Measurements from ENCODE around the gene RORC. TPM values are rescaled to one million over a fixed set of nuclear protein-coding genes. Genes with fewer than 3 reads are reported as not detected.
"Not testable (repeated sequence)": the region's sequence is repeated elsewhere in the genome, so short reads cannot be mapped to it uniquely, and the experiment has no call there.

RORC gene
- 10 to 100 TPM in 2 of 10 donors, 1 to 10 TPM in 8; 1.1 to 12.3 (median 7.4) TPM for polyA plus RNA-seq (ENCODE audit: insufficient read length in 10 of 10)
- long read RNA-seq, donor 1, full-length matches to known transcripts, result 2 of 2 reads
- long read RNA-seq, donor 1, partial matches to known transcripts, result 0 of 2 reads
- long read RNA-seq, donor 1, other reads (novel, unspliced or antisense), result 0 of 2 reads
- long read RNA-seq, donor 2, partial matches to known transcripts, result 0 of 2 reads
- long read RNA-seq, donor 2, other reads (novel, unspliced or antisense), result 0 of 2 reads
- long read RNA-seq, donor 3, result 0 reads
- long read RNA-seq, donor 4, result 0 reads
- long read RNA-seq, donor 5, partial matches to known transcripts, result 0 of 1 reads
- long read RNA-seq, donor 5, other reads (novel, unspliced or antisense), result 0 of 1 reads
- long read RNA-seq, donor 6, partial matches to known transcripts, result 0 of 1 reads
- long read RNA-seq, donor 6, other reads (novel, unspliced or antisense), result 0 of 1 reads
- long read RNA-seq, donor 7, partial matches to known transcripts, result 0 of 1 reads
- long read RNA-seq, donor 7, other reads (novel, unspliced or antisense), result 0 of 1 reads
- long read RNA-seq, donor 8, result 0 reads
- long read RNA-seq, donor 9, result 0 reads

DNA sequence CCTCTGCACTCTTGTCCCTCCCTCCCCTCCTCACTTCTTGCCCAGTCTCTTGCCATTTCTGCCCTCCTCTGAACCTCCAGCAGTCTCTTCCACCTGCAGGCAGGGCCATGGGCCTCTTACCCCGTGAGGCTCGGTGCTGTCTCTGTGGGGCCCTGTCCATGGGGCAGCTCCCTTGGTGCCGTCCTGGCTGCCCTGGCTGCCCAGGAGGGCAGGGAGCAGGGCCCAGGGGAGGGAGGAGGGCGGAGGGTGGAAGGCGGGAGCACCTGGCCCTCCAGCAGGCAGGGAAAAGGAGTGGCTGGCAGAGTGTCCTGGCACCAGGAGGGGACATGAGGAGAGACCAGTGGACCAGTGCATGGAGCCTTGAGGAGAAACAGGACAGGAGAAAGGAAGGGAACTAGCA, at the start of gene RORC:
RORC (minus strand) TSS at position 198 of the 400 bp plus-strand sequence; CDS start at position 160, 38 bp downstream.
- no peak for DNase-seq

DNA sequence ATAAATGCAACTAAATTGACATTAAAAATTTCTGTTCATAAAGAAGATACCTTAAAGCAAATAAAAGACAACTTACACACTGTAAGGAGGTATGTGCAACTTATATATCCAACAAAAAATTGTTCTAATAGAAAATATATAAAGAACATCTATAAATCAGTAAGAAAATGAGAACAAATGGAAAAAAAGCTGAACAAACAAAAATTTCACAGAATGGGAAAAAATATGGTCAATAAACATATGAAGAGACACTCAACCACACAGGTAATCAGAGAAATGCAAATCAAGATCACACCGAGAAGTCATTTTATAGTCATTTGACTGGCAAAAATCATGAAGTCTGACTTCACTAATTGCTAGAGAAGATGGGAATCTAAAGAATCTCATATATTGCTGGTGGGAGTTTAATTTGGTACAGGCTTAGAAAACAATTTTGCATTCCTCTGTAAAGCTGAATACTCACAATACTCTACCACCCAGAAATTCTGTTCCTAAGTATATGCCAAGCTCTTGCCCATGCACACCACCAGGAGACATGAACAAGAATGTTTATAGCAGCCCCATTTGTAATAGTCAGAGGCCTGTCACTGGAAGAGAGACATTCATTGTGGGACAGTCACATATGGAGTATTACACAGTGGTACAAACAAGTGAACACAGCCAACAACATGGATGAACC, 44.0 kb upstream of the RORC start:
- no peak for DNase-seq

DNA sequence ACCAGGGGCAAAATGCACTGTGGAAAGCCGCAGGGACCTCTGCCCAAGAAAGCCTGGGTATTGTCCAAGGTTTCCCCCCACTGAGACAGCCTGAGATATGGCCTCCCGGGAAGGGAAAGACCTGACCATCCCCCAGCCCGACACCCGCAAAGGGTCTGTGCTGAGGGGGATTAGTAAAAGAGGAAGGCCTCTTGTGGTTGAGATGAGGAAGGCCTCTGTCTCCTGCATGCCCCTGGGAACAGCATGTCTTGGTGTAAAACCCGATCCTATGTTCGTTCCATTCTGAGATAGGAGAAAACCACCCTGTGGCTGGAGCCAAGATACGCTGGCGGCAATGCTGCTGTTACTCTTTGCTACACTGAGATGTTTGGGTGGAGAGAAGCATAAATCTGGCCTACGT, 41.2 kb upstream of the RORC start:
- DNase-seq, result not testable (repeated sequence)

DNA sequence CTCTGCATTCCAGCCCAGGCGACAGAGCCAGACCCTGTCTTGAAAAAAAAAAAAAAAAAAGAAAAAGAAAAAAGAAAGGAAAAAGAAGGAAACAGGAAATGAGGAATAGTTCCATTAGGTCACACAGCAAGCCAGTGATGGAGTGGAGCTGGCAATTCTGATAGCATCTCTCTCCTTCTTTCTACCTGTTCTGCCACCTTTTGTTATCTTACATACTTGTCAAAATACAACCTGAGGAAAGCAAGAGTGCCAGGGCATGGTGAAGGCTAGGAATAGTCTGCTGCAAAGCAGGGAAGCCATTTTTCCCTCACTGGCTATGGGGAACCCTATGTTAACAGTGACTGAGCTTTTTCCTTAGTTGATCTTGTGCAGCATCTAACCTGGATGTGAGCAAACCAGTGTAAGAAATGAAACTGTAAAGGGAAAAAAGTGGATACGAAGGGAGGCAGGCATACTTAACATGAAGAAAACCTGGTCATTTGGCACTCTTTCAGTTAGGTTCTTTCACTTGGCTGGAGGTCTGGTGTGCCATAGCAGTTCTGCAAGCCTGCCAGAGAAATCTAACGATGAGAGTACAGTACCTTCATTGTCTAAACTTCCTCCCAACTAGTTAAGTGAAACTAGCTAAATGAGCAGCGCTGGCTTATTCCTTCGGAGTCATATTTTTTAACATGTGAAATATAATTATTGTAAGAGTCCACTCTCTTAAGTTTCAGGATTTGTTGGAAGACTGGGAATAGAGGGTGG, 39.9 kb upstream of the RORC start:
- DNase-seq, result no peak

DNA sequence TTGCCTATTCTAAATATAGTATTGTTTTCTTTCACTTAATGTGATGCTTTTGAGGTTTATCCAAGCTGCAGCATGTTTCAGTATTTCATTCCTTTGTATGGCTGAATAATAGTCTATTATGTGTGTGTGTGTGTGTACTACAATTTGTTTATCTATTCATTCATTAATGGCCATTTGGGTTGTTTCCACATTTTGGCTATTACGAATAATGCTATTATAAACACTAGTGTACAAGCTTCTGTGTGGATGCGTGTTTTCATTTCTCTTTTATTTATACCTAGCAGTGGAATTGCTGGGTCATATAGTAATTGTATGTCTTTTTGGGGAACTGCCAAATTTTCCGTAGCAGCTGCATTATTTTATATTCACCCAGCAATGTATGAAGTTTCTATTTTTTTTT, 36.9 kb upstream of the RORC start:
- DNase-seq, result no peak

DNA sequence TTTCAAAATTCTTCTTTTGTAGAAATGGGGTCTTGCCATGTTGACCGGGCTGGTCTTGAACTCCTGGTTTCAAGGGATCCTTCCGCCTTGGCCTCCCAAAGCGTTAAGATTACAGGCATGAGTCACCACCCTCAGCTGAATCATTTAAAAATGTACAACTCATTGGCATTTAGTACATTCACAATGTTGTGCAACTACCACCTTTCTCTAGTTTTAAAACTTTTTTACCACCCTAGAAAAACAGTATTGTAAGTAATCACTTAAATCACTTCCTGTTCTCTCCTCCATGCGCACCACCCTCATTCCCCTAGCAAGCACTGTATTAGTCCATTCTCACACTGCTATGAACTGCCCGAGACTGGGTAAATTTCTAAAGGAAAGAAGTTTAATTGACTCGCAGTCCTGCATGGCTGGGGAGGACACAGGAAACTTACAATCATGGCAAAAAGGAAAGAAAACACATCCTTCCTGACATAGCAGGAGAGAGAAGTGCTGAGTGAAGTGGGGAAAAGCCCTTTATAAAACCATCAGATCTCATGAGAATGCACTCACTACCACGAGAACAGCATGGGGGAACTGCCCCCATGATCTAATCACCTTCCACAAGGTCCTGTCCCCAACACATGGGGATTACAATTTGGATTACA, 36.3 kb upstream of the RORC start:
- DNase-seq, result no peak

DNA sequence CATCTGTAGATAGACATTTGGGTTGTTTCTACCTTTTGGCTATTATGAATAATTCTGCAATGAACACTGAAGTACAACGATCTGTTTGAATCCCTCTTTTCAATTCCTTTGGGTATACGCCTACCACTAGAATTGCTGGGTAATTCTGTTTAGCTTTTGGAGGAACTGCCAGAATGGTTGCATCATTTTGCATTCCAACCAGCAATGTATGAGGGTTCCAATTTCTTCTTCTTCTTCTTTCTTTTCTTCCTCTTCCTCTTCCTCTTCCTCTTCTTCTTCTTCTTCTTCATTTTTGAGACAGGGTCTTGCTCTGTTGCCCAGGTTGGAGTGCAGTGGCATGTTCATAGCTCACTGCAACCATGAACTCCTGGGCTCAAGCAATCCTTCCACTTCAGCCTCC, 35.7 kb upstream of the RORC start:
- DNase-seq, result no peak

DNA sequence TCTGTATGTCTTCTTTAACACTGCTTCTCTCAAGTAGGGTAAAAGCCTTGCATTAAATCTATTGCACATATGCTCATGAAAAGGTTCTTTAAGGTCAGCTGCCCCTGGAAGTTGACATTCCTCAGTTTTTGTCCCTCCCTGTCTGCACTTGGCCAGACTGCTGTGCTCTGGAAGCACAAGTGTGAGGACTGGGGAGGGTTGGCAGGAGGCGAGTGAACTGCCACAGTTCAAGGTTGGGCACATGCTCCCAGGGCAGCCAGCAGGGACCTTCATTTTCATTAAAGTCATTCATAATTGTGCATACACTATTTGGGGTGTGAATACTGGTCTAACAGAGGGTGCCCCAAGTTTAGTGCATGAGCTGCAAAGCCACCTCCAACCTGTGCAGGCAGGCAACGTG, 32.8 kb upstream of the RORC start:
- no peak for DNase-seq

DNA sequence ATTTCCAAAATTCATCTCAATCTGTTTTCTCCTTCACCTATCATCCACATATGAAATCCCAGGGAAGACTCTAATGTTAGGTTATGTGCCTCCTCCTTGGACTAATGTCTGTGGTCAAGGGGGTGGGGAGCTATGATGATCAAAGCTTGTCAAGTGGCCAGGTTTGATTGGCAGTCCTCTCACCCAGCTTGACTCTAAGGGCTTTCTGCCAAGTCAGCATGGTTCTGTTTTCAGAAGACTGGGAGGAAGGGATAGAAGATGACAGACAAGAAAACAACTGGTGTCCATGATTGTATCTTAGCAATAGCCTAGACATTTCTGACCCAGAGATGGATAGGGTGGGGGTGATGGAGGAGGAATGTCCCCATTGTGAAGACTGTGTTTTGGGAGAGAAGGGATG, 31.0 kb upstream of the RORC start:
- DNase-seq, result no peak

DNA sequence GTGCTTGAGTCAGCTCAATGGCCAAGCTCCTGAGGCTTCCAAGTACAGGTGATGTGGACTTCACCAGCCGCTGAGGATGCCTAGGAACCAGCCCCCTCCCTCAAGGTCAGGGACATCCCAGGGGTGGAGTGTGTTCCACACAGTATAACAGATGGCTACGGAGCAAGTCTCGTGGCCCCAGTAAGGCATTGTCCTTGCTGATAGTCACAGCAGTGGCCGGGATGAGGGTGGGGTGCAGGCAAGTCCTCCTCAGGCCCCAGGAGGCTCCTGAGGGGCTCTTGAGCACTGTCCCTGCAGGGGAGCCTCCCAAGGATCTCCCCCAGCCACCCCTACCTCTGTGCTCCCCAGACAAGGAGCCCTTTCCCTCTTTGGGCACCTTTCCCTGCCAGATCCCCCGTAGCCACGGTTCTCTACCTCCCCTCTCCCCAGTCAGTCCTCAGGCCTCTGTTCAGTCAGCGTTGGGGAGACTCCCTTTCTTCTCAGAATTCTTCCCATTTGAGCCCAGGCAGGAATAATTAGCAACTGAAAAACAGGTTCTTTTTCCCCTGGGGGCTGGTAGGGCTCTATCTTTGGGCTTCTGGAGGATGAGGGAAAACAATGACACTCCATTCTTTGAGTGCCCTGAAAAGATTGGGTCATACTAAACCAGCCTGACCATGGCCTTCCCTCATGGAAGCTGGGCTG, 29.0 kb upstream of the RORC start:
- DNase-seq, result no peak

DNA sequence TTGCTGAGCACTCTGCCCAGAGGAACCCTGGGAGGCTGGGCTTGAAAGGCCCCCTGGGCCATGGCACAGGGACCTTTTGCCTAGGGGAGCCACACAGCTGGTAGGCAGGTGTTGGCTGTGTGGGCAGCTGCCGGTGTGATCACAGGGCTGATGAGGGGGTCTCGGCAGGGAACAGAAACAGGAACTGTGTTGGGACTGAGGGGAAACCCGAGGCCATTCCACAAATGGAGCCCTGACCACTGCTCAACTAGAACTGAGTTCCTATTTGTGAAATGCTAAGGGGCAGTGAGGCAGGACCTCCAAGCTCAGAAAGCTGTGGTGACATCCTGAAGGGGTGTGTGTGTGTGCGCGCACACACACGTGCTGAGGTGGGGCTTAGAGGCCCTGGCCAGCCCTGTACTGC, 28.3 kb upstream of the RORC start:
- DNase-seq, result no peak

DNA sequence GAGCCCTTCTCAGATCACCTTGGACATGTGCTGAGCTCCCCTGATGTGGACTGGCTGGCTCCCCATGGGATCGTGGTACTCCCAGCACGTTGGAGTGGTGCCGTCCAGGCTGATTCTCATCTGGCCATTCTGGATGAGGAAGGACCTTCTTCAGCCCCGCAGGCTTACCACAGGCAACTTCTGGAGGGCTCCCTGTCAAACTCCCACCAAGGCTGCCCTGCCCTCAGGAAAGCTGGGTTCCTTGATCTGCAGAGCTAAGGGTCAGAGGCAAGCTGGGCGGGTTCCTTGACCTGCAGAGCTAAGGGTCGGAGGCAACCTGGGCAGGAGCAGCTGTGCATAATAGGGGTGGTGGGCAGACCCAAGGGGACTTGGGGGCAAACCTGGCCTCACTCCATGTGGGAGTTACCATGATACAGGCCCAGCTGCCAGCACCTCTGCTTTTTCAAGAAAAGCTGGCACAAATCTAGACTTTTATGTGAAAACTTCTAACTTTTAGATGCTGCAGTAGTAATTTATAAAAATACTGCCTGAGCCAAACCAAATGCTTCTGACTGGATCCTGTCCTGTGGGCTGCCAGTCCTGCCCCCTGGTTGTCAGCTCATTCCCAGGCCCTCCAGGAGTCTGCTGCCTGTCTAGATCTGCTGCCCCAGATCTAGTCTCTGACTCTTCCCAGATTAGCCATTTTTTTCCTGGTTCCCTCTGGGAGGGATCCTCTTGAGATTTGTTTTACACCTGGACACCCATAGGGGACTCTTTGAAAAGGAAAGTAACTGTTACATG, 27.5 kb upstream of the RORC start:
- DNase-seq, result no peak

DNA sequence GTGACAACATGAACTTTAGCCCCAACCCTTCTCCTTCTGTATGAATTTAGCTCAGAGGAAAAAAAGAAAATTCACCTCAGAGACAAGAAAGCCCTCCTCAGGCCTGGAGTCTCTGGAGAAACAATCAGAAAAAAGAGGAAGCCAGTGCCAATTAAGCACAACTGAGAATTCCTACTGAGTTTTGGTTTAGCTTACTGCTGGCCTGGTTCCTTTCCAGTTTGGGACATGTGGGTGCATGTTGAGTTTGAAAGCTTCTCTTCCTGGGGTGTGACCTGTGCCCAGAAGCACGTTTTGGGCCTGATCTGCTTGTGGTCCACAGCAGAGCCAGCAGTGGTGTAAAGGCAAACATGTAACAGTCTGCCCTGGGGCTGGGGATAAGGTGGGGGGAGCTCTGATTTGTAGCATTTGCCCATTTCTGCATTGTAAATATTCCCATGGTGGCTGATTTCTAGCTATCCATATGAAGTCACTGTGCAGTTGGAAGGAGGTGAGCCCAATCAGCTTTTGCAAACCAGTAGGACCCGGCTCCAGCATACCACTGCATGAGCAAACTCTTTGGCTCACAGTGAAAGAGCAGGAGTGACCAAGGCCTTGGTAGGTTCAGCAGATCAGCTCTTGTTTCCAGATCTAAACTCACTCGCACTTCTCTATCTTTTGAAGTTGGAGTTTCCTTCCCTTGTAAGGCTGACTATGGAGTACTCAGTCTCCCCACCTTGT, 26.6 kb upstream of the RORC start:
- DNase-seq, result no peak

DNA sequence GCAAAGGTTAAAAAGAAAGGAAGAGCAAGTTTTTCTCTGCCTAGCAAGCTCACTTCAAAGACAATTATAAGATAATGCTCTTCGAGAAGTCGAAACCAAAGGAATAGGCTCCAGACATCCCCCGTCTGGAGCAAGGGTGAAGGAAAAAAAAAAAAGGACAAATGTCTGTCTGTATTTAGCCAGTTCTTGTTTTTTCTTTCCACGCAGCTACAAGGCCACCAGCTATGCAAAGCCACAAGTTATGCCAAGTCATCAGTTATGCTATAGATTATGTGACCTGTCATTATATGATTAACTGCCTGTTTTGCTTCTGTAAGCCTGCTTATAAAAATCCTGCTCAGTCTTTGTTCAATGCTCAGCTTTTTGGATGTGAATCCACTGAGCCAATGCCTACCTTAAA, 24.3 kb upstream of the RORC start:
- DNase-seq, result no peak

DNA sequence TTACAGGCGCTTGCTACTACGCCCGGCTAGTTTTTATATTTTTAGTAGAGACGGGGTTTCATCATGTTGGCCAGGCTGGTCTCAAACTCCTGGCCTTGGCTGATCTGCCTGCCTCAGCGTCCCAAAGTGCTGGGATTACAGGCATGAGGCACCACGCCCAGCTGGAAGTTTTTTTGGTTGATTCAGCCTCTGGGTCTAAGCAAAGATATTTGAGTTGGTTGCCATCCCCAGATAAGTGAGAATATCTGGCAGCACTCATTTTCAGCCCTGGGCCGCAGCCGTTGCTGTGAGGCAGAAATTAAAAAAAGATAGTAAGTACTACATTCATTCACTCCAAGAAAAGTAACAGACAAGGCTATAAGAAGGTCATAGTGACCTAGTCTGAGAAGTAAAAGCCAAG, 23.9 kb upstream of the RORC start:
- not testable (repeated sequence) for DNase-seq

DNA sequence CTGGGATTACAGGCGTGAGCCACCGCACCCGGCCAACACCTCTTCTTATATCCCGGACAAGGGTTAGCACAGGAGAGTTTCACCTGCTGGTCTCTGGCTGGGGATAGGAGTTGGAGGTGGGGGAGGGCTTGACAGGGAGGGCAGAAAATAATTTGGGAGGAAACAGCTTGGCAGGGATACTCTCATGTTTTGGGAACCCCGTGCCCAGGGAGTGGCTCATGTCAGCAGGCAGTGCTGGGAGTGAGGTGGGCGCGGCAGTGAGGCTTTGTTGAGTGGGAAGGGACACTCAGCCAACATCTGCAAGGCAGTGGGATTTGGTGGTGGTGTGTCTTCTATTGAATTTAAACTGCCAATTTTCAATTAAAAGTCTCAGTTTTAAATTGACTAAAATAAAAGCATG, 23.1 kb upstream of the RORC start:
- no peak for DNase-seq

DNA sequence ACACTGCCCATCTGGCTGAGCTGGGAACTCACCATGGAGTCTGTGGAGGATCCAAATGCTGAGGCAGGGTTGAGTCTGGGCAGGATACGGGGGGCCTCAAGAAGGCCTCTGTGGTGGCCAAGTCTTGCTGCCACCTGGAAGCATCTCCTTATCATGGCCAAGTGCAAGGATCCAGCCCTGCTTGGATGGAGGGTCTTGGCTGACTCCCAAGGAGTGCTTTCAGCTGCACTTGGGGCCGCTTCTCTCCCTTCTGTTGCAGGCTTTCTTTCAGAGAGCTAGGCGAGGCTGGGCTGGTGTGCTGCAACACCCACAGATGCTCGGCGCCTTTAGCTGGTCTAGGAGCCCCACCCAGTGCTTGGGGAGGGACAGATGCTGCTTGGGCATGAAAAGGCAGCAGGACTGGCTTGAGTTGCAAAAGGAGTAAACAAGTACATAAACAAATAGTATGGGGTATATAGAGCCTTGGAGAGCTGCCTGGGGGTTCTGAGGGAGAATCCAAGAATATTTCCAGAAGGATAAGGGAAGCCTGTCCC, 21.9 kb upstream of the RORC start, which contains the start of gene THEM5:
THEM5 (minus strand) TSS at position 302 of the 533 bp plus-strand sequence; CDS start at position 155, 147 bp downstream.
- no peak for DNase-seq

DNA sequence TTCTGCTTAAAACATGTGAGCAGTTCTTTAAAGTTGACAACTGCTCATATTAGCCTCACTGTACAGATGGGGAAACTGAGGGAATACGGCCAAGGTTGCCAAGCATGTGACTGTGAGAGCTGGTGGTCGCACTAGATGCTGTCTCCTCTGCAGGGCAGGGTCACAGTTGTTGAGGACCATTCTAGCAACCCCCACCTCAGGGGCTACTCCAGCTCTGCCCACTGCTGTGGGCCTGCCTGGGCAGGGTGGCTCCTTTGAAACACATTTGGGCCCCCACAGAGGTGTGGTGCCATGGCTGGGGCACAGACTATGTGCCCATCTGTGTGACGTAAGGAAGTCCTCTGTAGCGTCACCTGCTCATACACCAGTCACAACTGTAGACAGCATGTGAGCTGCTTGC, 21.1 kb upstream of the RORC start:
- DNase-seq, result no peak

DNA sequence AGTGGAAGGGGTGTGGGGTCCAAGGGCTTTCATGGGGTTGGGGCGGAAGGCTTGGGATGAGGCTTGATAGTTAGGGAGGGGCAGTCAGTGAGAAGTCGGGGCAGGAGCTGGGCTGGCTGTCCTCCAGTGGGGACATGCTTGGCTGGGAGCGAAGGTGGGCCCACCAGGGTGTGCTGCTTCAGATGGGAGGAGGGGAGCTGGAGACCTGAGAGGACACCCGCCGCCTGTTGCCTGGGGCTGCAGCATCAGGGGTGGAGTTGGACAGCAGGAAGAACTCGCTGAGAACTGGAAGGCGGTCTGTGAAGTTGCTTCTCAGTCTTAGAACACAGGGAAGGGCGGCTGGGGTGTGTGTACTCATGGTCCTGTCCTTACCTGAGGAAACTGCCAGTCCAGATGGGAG, 20.3 kb upstream of the RORC start:
- DNase-seq, result no peak

Measured in muscle of back (tissue), 13 donors.